ENCODE measurements around the gene SOWAHA.

SOWAHA gene

DNA sequence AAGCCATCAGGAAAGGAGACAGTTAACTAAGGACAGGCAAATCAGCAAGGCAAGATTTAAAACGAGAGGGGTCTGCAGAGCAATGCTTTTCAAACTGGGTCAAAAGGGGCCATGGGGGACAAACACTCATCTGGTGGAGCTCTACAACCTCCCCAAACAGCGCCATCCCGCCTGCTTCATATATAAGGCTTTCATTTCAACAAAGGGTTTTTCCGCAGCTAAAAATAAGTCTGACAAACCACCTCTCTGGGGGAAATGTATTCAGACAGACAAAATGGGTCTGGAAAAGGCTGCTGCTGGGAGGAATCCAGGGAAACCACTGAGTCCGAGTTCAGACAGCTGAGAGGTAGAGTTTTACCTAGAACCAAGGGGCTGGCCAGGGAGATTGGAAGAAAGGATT lies 27.7 kb upstream of the SOWAHA start:
- H3K4me3 ChIP-seq (ENCODE audit: low read depth, low read length), result no peak overlapping the region
- TF ChIP-seq, protein P1, sequence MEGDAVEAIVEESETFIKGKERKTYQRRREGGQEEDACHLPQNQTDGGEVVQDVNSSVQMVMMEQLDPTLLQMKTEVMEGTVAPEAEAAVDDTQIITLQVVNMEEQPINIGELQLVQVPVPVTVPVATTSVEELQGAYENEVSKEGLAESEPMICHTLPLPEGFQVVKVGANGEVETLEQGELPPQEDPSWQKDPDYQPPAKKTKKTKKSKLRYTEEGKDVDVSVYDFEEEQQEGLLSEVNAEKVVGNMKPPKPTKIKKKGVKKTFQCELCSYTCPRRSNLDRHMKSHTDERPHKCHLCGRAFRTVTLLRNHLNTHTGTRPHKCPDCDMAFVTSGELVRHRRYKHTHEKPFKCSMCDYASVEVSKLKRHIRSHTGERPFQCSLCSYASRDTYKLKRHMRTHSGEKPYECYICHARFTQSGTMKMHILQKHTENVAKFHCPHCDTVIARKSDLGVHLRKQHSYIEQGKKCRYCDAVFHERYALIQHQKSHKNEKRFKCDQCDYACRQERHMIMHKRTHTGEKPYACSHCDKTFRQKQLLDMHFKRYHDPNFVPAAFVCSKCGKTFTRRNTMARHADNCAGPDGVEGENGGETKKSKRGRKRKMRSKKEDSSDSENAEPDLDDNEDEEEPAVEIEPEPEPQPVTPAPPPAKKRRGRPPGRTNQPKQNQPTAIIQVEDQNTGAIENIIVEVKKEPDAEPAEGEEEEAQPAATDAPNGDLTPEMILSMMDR (IDR thresholded peaks at IDR 0.05; ENCODE audit: borderline replicate concordance, insufficient read depth, low read depth, low read length), result no peak

DNA sequence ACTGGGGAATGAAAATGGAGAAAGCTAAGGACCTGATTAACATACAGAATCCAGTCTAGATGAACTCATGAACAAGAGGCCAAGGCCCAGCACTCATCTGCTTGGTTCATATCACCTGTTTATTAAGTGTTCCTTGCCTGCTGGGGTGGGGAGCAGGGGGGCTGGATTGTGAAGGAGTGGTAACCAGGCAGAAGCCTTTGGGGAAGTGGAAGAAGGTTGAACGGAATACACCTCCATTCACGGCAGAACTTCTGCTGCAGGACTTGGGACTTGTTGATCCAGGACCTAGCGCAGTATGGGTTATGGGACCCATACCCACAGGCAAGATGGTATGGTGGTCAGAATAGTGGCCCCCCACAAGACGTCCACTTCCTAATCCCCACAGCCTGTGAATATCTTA lies 27.2 kb upstream of the SOWAHA start:
- TF ChIP-seq, protein P1 (IDR thresholded peaks at IDR 0.05; ENCODE audit: borderline replicate concordance, insufficient read depth, low read depth, low read length), result no peak
- no peak overlapping the region for H3K4me3 ChIP-seq (ENCODE audit: low read depth, low read length)

DNA sequence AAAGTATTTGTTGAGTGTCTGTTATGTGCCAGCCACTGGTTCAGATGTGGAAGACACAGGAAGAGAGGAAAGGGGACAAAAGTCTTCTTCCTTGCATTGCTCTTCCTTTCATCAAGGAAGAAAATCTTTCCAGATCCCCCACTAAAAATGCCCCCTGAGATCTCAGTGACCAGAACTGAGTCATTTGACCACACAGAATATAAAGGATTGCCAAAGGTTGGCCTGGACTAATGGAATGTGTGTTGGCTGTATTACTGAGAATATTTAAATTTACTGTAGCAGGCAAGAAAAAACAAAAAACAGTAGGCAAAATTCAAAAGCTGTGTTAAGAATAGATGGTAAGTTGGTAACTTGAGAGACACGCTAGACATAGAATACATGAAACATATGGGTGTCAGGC lies 26.0 kb upstream of the SOWAHA start:
- TF ChIP-seq, protein P1 (IDR thresholded peaks at IDR 0.05; ENCODE audit: borderline replicate concordance, insufficient read depth, low read depth, low read length), result no peak
- H3K4me3 ChIP-seq (ENCODE audit: low read depth, low read length), result no peak overlapping the region

DNA sequence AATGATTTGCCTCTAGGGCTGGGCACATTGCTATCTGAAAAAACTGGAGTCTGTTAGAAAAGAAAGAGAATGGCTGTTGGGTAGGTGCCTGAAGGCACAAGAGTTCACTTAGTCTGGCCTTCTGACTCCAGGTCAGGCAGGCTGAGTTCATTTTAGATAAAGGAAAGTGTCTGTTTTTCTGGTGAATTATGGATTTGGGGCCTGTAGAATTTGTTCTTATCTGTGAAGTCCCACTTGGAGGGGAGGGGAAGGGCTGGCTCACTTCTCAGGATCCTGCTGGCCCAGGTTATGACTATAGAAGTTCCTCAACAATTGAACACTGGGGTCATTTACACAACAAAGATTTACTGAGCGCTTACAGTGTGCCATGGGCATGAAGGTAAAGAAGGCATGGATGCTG lies 24.6 kb upstream of the SOWAHA start:
- TF ChIP-seq, protein P1 (IDR thresholded peaks at IDR 0.05; ENCODE audit: borderline replicate concordance, insufficient read depth, low read depth, low read length), result no peak
- H3K4me3 ChIP-seq (ENCODE audit: low read depth, low read length), result no peak overlapping the region

DNA sequence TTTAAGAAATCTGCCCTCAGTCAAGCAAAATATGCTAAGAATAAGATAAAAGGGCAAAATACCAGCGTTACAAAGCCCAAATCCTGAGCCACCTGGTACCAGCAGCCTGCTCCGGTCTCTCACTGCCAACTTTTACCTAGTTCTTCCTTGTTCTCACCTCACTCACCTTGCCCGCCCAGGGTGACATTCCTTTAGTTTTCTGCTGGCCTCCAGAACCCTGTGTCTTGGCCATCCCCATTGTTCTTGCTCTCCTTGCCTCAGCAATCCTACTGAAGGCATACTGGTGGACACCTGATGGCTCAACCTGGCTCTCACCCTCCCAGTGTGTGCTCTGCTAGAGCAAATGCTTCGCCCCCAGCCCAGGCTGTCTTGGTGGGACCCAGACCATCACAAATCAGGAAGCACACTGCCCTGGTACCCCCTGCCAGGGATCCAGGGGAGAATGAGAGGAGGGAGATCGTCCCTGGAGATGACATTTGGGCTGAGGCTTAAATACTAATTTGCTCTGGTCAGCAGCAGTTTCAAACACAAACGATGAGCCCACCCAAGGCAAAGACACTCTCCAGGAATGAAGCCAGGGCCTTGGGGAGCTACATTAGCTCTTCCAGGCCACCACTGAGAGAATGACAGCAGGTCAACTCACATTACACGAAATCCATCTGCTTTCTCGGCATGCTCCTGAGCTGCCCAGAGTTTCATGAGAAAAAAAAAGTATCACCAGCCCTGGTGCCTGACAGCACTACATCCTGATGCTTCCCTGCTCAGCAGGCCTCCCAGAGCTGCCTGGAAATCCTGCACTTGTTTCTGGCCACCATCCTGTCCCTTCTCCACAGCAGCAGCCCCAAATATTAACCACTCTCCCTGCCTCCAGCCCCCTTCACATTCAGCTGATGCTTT lies 23.9 kb upstream of the SOWAHA start:
- TF ChIP-seq, protein P1 (IDR thresholded peaks at IDR 0.05; ENCODE audit: borderline replicate concordance, insufficient read depth, low read depth, low read length), result no peak

DNA sequence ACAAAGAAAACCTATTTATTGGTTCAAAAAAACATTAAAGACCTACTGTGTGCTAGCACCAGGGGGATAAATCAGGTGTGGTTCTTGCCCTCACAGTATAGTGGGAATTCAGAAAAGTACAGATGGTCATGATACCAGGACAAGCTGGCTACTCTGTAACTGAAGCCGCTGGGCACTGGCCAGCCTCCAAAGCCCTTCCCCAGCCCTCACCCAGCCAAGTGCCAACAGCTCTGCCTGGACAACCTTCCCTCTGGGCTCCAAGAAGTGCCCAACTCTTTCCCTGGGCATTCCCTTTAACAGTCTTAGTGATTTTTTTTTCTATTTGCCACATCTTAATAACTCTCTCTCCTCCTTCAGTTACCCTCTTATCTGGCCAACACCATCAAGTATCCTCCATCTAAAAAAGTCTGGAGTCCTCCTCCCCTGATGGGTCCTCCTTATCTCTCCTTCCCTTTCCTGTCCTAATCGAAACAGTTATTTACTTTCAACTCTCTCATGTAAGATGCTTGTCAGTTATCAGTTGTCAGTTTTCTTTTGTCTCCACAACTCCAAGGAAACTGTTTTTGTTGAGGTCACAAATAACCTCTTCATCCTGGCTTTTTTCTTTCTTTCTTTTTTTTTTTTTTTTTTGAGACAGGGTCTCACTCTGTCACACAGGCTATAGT lies 22.8 kb upstream of the SOWAHA start:
- H3K4me3 ChIP-seq (ENCODE audit: low read depth, low read length), result no peak overlapping the region

More for the DNA sequence above, 23.9 kb upstream of the SOWAHA start:
- H3K4me3 ChIP-seq (ENCODE audit: low read depth, low read length), result no peak overlapping the region

More for the DNA sequence above, 22.8 kb upstream of the SOWAHA start:
- TF ChIP-seq, protein P1 (IDR thresholded peaks at IDR 0.05; ENCODE audit: borderline replicate concordance, insufficient read depth, low read depth, low read length), result no peak

All from GM12875 (cell line).